H9 (cell line): ENCODE measurements around the gene NT5DC3. TPM values are rescaled to one million over a fixed set of nuclear protein-coding genes. Genes with fewer than 3 reads are reported as not detected.

Experiments used
- DNase-seq: peaks from one replicate; pipeline ENCODE4 v3.0.0-alpha.2; 2017
- H2AFZ ChIP-seq: one replicate; pipeline ENCODE4 v1.6.1; 2013; ENCODE audit warnings: mild to moderate bottlenecking, low read length, control low read depth, moderate library complexity
- H2AK5ac ChIP-seq: 2 replicates; pipeline ENCODE4 v1.6.1; 2013; ENCODE audit warnings: low read length, control low read depth, mixed read lengths; ENCODE audit not compliant: insufficient read length
- H2BK120ac ChIP-seq: one replicate; pipeline ENCODE4 v1.6.1; 2013; ENCODE audit warnings: low read depth, mild to moderate bottlenecking, low read length, control low read depth, inconsistent platforms; ENCODE audit not compliant: poor library complexity, severe bottlenecking
- H2BK12ac ChIP-seq: 2 replicates; pipeline ENCODE4 v1.6.1; 2013; ENCODE audit warnings: low read length, control low read depth, mixed read lengths, low read depth; ENCODE audit not compliant: insufficient read length
- H2BK15ac ChIP-seq: 2 replicates; pipeline ENCODE4 v1.6.1; 2013; ENCODE audit warnings: low read depth, low read length, control low read depth
- H2BK20ac ChIP-seq: one replicate; pipeline ENCODE4 v1.6.1; 2013; ENCODE audit warnings: low read depth, mild to moderate bottlenecking, low read length, control low read depth, inconsistent platforms; ENCODE audit not compliant: poor library complexity, severe bottlenecking
- H2BK5ac ChIP-seq: 2 replicates; pipeline ENCODE4 v1.6.1; 2013; ENCODE audit warnings: low read length, control low read depth, mixed read lengths; ENCODE audit not compliant: insufficient read length
- H3K14ac ChIP-seq: 2 replicates; pipeline ENCODE4 v1.6.1; 2013; ENCODE audit warnings: low read length, control low read depth; ENCODE audit not compliant: insufficient read depth
- H3K18ac ChIP-seq: 2 replicates; pipeline ENCODE4 v1.6.1; 2013; ENCODE audit warnings: low read depth, mild to moderate bottlenecking, mixed read lengths, low read length, control low read depth; ENCODE audit not compliant: insufficient read length
- H3K23ac ChIP-seq: 2 replicates; pipeline ENCODE4 v1.6.1; 2013; ENCODE audit warnings: low read length, control low read depth, mixed read lengths, low read depth; ENCODE audit not compliant: insufficient read length
- H3K23me2 ChIP-seq: 2 replicates; pipeline ENCODE4 v1.6.1; 2013; ENCODE audit warnings: low read depth, mild to moderate bottlenecking, mixed read lengths, low read length, control low read depth; ENCODE audit not compliant: insufficient read length, poor library complexity, severe bottlenecking
- H3K27ac ChIP-seq: 2 replicates; pipeline ENCODE4 v1.5.1; 2013; ENCODE audit warnings: low read length, control low read depth, mixed read lengths, low read depth; ENCODE audit not compliant: insufficient read length
- H3K27me3 ChIP-seq: 2 replicates; pipeline ENCODE4 v1.6.1; 2013; ENCODE audit warnings: low read length, control low read depth, inconsistent platforms; ENCODE audit not compliant: insufficient read depth
- H3K4ac ChIP-seq: 2 replicates; pipeline ENCODE4 v1.6.1; 2013; ENCODE audit warnings: low read depth, mild to moderate bottlenecking, control low read depth, inconsistent platforms, low read length, moderate library complexity
- H3K4me1 ChIP-seq: 2 replicates; pipeline ENCODE4 v1.6.1; 2013; ENCODE audit warnings: low read length, control low read depth, inconsistent platforms; ENCODE audit not compliant: insufficient read depth
- H3K4me2 ChIP-seq: 2 replicates; pipeline ENCODE4 v1.6.1; 2013; ENCODE audit warnings: low read length, control low read depth, mixed read lengths; ENCODE audit not compliant: insufficient read length, insufficient read depth
- H3K56ac ChIP-seq: 2 replicates; pipeline ENCODE4 v1.6.1; 2013; ENCODE audit warnings: low read depth, mild to moderate bottlenecking, mixed read lengths, low read length, control low read depth; ENCODE audit not compliant: insufficient read length
- H3K79me1 ChIP-seq: 2 replicates; pipeline ENCODE4 v1.6.1; 2013; ENCODE audit warnings: low read depth, mild to moderate bottlenecking, moderate library complexity, low read length, control low read depth, inconsistent platforms; ENCODE audit not compliant: insufficient read depth, poor library complexity, severe bottlenecking
- H3K79me2 ChIP-seq: 2 replicates; pipeline ENCODE4 v1.6.1; 2013; ENCODE audit warnings: low read length, control low read depth, inconsistent platforms; ENCODE audit not compliant: insufficient read depth
- H3K9ac ChIP-seq: 2 replicates; pipeline ENCODE4 v1.6.1; 2013; ENCODE audit warnings: low read length, control low read depth, mixed read lengths; ENCODE audit not compliant: insufficient read length; ENCODE audit errors: extremely low read depth
- H3K9me3 ChIP-seq: one replicate; pipeline ENCODE4 v1.6.1; 2013; ENCODE audit warnings: low read depth, low read length, inconsistent platforms; ENCODE audit not compliant: control insufficient read depth
- H3T11ph ChIP-seq: one replicate; pipeline ENCODE4 v1.6.1; 2013; ENCODE audit warnings: mild to moderate bottlenecking, low read length, control low read depth, inconsistent platforms
- H4K20me1 ChIP-seq: one replicate; pipeline ENCODE4 v1.6.1; 2013; ENCODE audit not compliant: control insufficient read depth, insufficient read length, insufficient read depth
- H4K5ac ChIP-seq: 2 replicates; pipeline ENCODE4 v1.6.1; 2013; ENCODE audit warnings: low read depth, mild to moderate bottlenecking, mixed read lengths, low read length, control low read depth; ENCODE audit not compliant: insufficient read length
- H4K8ac ChIP-seq: replicated peaks from 2 replicates; pipeline ENCODE4 v1.6.1; 2013; ENCODE audit warnings: low read length, control low read depth, mixed read lengths, low read depth; ENCODE audit not compliant: insufficient read length
- H4K91ac ChIP-seq: 2 replicates; pipeline ENCODE4 v1.6.1; 2013; ENCODE audit warnings: low read depth, mild to moderate bottlenecking, moderate library complexity, mixed read lengths, low read length, control low read depth; ENCODE audit not compliant: insufficient read length
- H3K27ac Mint-ChIP-seq, 3 experiments: 2 replicates in 2 of 3; 3 replicates in 1 of 3; pipeline ENCODE4 v1.8.0; 2020 to 2021; ENCODE audit warnings: mixed read lengths in 3 of 3, mild to moderate bottlenecking in 1 of 3, moderate library complexity in 1 of 3
- H3K27me3 Mint-ChIP-seq: 2 replicates; pipeline ENCODE4 v1.8.0; 2021; ENCODE audit warnings: low read depth, mild to moderate bottlenecking, moderate library complexity, mixed read lengths
- H3K36me3 Mint-ChIP-seq, 3 experiments: 2 replicates in 2 of 3; 3 replicates in 1 of 3; pipeline ENCODE4 v1.8.0; 2020 to 2021; ENCODE audit warnings: low read depth in 3 of 3, mixed read lengths in 3 of 3; ENCODE audit not compliant: insufficient read depth in 1 of 3
- H3K4me1 Mint-ChIP-seq, 2 experiments: 2 replicates each; pipeline ENCODE4 v1.8.0; 2020; ENCODE audit warnings: mixed read lengths in 2 of 2
- H3K4me3 Mint-ChIP-seq, 2 experiments: 2 replicates in 1 of 2; 3 replicates in 1 of 2; pipeline ENCODE4 v1.8.0; 2020 to 2021; ENCODE audit warnings: mild to moderate bottlenecking in 2 of 2, mixed read lengths in 2 of 2, moderate library complexity in 1 of 2
- H3K9me3 Mint-ChIP-seq, 2 experiments: 2 replicates in 1 of 2; 3 replicates in 1 of 2; pipeline ENCODE4 v1.8.0; 2020; ENCODE audit warnings: mild to moderate bottlenecking in 2 of 2, mixed read lengths in 2 of 2, moderate library complexity in 1 of 2
- CTCF ChIP-seq: fragments of 200-600 bp; sonication (generic); conservative IDR thresholded peaks from 3 replicates; pipeline ENCODE4 v1.8.0; 2021; ENCODE audit warnings: antibody characterized with exemption, mild to moderate bottlenecking
- WGBS: extraction: QIAGEN DNeasy Blood & Tissue Kit; methylation state at CpG from one replicate; pipeline ENCODE4 v1.1.7; 2013; ENCODE audit warnings: missing lambda C conversion rate, low lambda C conversion rate, mixed read lengths; ENCODE audit not compliant: insufficient read length; ENCODE audit errors: extremely low coverage; 5-methylcytosine and 5-hydroxymethylcytosine counted together
- total RNA-seq: library from RNA; stranded (reverse); gene quantifications from 2 replicates; pipeline ENCODE4 v1.2.1, GENCODE V29; 2021

Gene NT5DC3
- total RNA-seq, 1 experiment from 2014 or later, result 13.6 TPM

GRCh38 chr12:103808239-103808880, 32.7 kb downstream of the NT5DC3 start:
- Histone ChIP-seq H3K9ac (no peak overlapping the region), H3T11ph (no peak overlapping the region), H2AK5ac (no peak overlapping the region), H3K27me3 (no peaks in the 10 kb centered on the region), H3K4me2 (no peak overlapping the region), H2BK20ac (no peak overlapping the region), H3K23ac (no peak overlapping the region), H2BK5ac (no peak overlapping the region), H3K14ac (no peak overlapping the region), H3K4ac (no peak overlapping the region), H3K18ac (no peak overlapping the region), H3K4me1 (no peaks in the 10 kb centered on the region; the same call in 1 of the 2 replicates), H3K27ac (no peak overlapping the region), H4K91ac (no peak overlapping the region), H2BK12ac (no peak overlapping the region), H3K79me2 (no peaks in the 10 kb centered on the region), H3K9me3 (no peaks in the 10 kb centered on the region), H4K20me1 (no peaks in the 10 kb centered on the region), H3K79me1 (peaks cover 3% of the 10 kb centered on the region), H2BK120ac (no peak overlapping the region), H3K23me2 (no peaks in the 10 kb centered on the region), H4K5ac (no peak overlapping the region), H4K8ac (no peak overlapping the region), H2BK15ac (no peak overlapping the region), H2AFZ (no peak overlapping the region), H3K56ac (no peak overlapping the region)
- H3K4me1 Mint-ChIP-seq, result peaks cover 7 to 10% of the 10 kb centered on the region in 2 experiments
- no CpG with 5 or more reads among the region's 6 CpGs for WGBS
- no peaks in the 10 kb centered on the region for H3K27me3 Mint-ChIP-seq
- H3K9me3 Mint-ChIP-seq, result no peaks in the 10 kb centered on the region
- no peak overlapping the region for H3K4me3 Mint-ChIP-seq
- peaks cover 5 to 29% (median 14%) of the 10 kb centered on the region in 3 experiments; a peak in 5 of 7 replicates for H3K36me3 Mint-ChIP-seq
- no peak for DNase-seq
- TF ChIP-seq CTCF, result no peak
- peak overlapping the region in 2 of 3 experiments; percentile 19 to 29; a peak in 4 of 7 replicates for H3K27ac Mint-ChIP-seq
